Measurements from ENCODE around the gene NECTIN2. TPM values are rescaled to one million over a fixed set of nuclear protein-coding genes. Genes with fewer than 3 reads are reported as not detected.
A peak's percentile ranks its signal among the peaks of the same experiment; 100 is the strongest.
"Not testable (repeated sequence)": the region's sequence is repeated elsewhere in the genome, so short reads cannot be mapped to it uniquely, and the experiment has no call there.

NECTIN2 gene
- total and polyA plus RNA-seq, 2 donors = 11.2 to 19.5 TPM

- Histone ChIP-seq H3K9me3 (ENCODE audit: control insufficient read depth in 2 of 2, insufficient read depth in 1 of 2, low read length in 1 of 2) (no peaks in the 10 kb centered on the region), H3K4me3 (ENCODE audit: low read length in 2 of 2) (no peak overlapping the region), H3K36me3 (ENCODE audit: control insufficient read depth in 2 of 2, insufficient read depth in 2 of 2, low read length in 1 of 2) (no peaks in the 10 kb centered on the region), H3K4me1 (ENCODE audit: control insufficient read depth in 2 of 2, insufficient read depth in 2 of 2, low read length in 2 of 2) (no peaks in the 10 kb centered on the region), H3K27me3 (ENCODE audit: control insufficient read depth in 2 of 2, insufficient read depth in 1 of 2, low read length in 1 of 2) (no peaks in the 10 kb centered on the region), H3K27ac (ENCODE audit: low read depth in 1 of 2, low read length in 1 of 2) (no peak overlapping the region)
- 88% methylated on average over 10 of the region's 10 CpGs for WGBS
- no peak for DNase-seq (ENCODE audit: low read depth in 6 of 9, low spot score in 9 of 9)
Measured at GRCh38 chr19:44822670-44823372, 23.3 kb upstream of the NECTIN2 start.

GRCh38 chr19:44823373-44823698 lies 22.8 kb upstream of the NECTIN2 start:
- no peaks in the 10 kb centered on the region for H3K4me1 ChIP-seq (ENCODE audit: control insufficient read depth in 2 of 2, insufficient read depth in 2 of 2, low read length in 2 of 2)
- no peaks in the 10 kb centered on the region for H3K27me3 ChIP-seq (ENCODE audit: control insufficient read depth in 2 of 2, insufficient read depth in 1 of 2, low read length in 1 of 2)
- H3K4me3 ChIP-seq (ENCODE audit: low read length in 2 of 2) = no peak overlapping the region
- WGBS = 76% methylated on average over 4 of the region's 4 CpGs
- no peaks in the 10 kb centered on the region for H3K9me3 ChIP-seq (ENCODE audit: control insufficient read depth in 2 of 2, insufficient read depth in 1 of 2, low read length in 1 of 2)
- DNase-seq (ENCODE audit: low read depth in 6 of 9, low spot score in 9 of 9) = no peak
- H3K27ac ChIP-seq (ENCODE audit: low read depth in 1 of 2, low read length in 1 of 2) = no peak overlapping the region
- no peaks in the 10 kb centered on the region for H3K36me3 ChIP-seq (ENCODE audit: control insufficient read depth in 2 of 2, insufficient read depth in 2 of 2, low read length in 1 of 2)

- no peaks in the 10 kb centered on the region for H3K27me3 ChIP-seq (ENCODE audit: control insufficient read depth in 2 of 2, insufficient read depth in 1 of 2, low read length in 1 of 2)
- 97% methylated on average over 4 of the region's 4 CpGs for WGBS
- H3K4me3 ChIP-seq (ENCODE audit: low read length in 2 of 2) = no peak overlapping the region
- no peaks in the 10 kb centered on the region for H3K9me3 ChIP-seq (ENCODE audit: control insufficient read depth in 2 of 2, insufficient read depth in 1 of 2, low read length in 1 of 2)
- no peak for DNase-seq (ENCODE audit: low read depth in 6 of 9, low spot score in 9 of 9)
- H3K36me3 ChIP-seq (ENCODE audit: control insufficient read depth in 2 of 2, insufficient read depth in 2 of 2, low read length in 1 of 2) = no peaks in the 10 kb centered on the region
- H3K4me1 ChIP-seq (ENCODE audit: control insufficient read depth in 2 of 2, insufficient read depth in 2 of 2, low read length in 2 of 2) = no peaks in the 10 kb centered on the region
- H3K27ac ChIP-seq (ENCODE audit: low read depth in 1 of 2, low read length in 1 of 2) = no peak overlapping the region
Measured at GRCh38 chr19:44824761-44825160, 21.3 kb upstream of the NECTIN2 start.

- WGBS = 94% methylated on average over 6 of the region's 6 CpGs
- not testable (repeated sequence) for H3K4me1 ChIP-seq (ENCODE audit: control insufficient read depth in 2 of 2, insufficient read depth in 2 of 2, low read length in 2 of 2); H3K4me3 ChIP-seq (ENCODE audit: low read length in 2 of 2)
Measured at GRCh38 chr19:44832875-44833274, 13.2 kb upstream of the NECTIN2 start.

GRCh38 chr19:44834399-44834798 lies 11.7 kb upstream of the NECTIN2 start:
- H3K4me3 ChIP-seq (ENCODE audit: low read length in 2 of 2); H3K36me3 ChIP-seq (ENCODE audit: control insufficient read depth in 2 of 2, insufficient read depth in 2 of 2, low read length in 1 of 2); H3K27ac ChIP-seq (ENCODE audit: low read depth in 1 of 2, low read length in 1 of 2); H3K27me3 ChIP-seq (ENCODE audit: control insufficient read depth in 2 of 2, insufficient read depth in 1 of 2, low read length in 1 of 2); H3K4me1 ChIP-seq (ENCODE audit: control insufficient read depth in 2 of 2, insufficient read depth in 2 of 2, low read length in 2 of 2); H3K9me3 ChIP-seq (ENCODE audit: control insufficient read depth in 2 of 2, insufficient read depth in 1 of 2, low read length in 1 of 2); DNase-seq (ENCODE audit: low read depth in 6 of 9, low spot score in 9 of 9): not testable (repeated sequence)
- 95% methylated on average over 8 of the region's 8 CpGs for WGBS

More at GRCh38 chr19:44832875-44833274, 13.2 kb upstream of the NECTIN2 start:
- H3K36me3 ChIP-seq (ENCODE audit: control insufficient read depth in 2 of 2, insufficient read depth in 2 of 2, low read length in 1 of 2); H3K27ac ChIP-seq (ENCODE audit: low read depth in 1 of 2, low read length in 1 of 2); H3K9me3 ChIP-seq (ENCODE audit: control insufficient read depth in 2 of 2, insufficient read depth in 1 of 2, low read length in 1 of 2); DNase-seq (ENCODE audit: low read depth in 6 of 9, low spot score in 9 of 9); H3K27me3 ChIP-seq (ENCODE audit: control insufficient read depth in 2 of 2, insufficient read depth in 1 of 2, low read length in 1 of 2): not testable (repeated sequence)

GRCh38 chr19:44839276-44839675 lies 6.8 kb upstream of the NECTIN2 start:
- Histone ChIP-seq H3K27me3 (ENCODE audit: control insufficient read depth in 2 of 2, insufficient read depth in 1 of 2, low read length in 1 of 2) (peaks cover 0 to under 1% of the 10 kb centered on the region in 2 donors), H3K27ac (ENCODE audit: low read depth in 1 of 2, low read length in 1 of 2) (no peak overlapping the region), H3K9me3 (ENCODE audit: control insufficient read depth in 2 of 2, insufficient read depth in 1 of 2, low read length in 1 of 2) (no peaks in the 10 kb centered on the region), H3K36me3 (ENCODE audit: control insufficient read depth in 2 of 2, insufficient read depth in 2 of 2, low read length in 1 of 2) (no peaks in the 10 kb centered on the region), H3K4me3 (ENCODE audit: low read length in 2 of 2) (no peak overlapping the region), H3K4me1 (ENCODE audit: control insufficient read depth in 2 of 2, insufficient read depth in 2 of 2, low read length in 2 of 2) (peaks cover 0 to under 1% of the 10 kb centered on the region in 2 donors)
- DNase-seq (ENCODE audit: low read depth in 6 of 9, low spot score in 9 of 9) = no peak
- WGBS = 95% methylated on average over 2 of the region's 2 CpGs

GRCh38 chr19:44840811-44841210 lies 5.3 kb upstream of the NECTIN2 start:
- H3K27ac ChIP-seq (ENCODE audit: low read depth in 1 of 2, low read length in 1 of 2) = no peak overlapping the region

GRCh38 chr19:44841231-44841630 lies 4.9 kb upstream of the NECTIN2 start:
- no peak overlapping the region for H3K27ac ChIP-seq (ENCODE audit: low read depth in 1 of 2, low read length in 1 of 2)
- H3K4me1 ChIP-seq (ENCODE audit: control insufficient read depth in 2 of 2, insufficient read depth in 2 of 2, low read length in 2 of 2) = peaks cover 9 to 19% of the 10 kb centered on the region in 2 donors
- H3K9me3 ChIP-seq (ENCODE audit: control insufficient read depth in 2 of 2, insufficient read depth in 1 of 2, low read length in 1 of 2) = no peaks in the 10 kb centered on the region
- WGBS = 40% methylated on average over 3 of the region's 3 CpGs
- H3K4me3 ChIP-seq (ENCODE audit: low read length in 2 of 2) = no peak overlapping the region
- H3K27me3 ChIP-seq (ENCODE audit: control insufficient read depth in 2 of 2, insufficient read depth in 1 of 2, low read length in 1 of 2) = peaks cover 1 to 19% of the 10 kb centered on the region in 2 donors
- no peaks in the 10 kb centered on the region for H3K36me3 ChIP-seq (ENCODE audit: control insufficient read depth in 2 of 2, insufficient read depth in 2 of 2, low read length in 1 of 2)
- no peak for DNase-seq (ENCODE audit: low read depth in 6 of 9, low spot score in 9 of 9)

More at GRCh38 chr19:44840811-44841210, 5.3 kb upstream of the NECTIN2 start:
- 76% methylated on average over 7 of the region's 7 CpGs for WGBS
- Histone ChIP-seq H3K9me3 (ENCODE audit: control insufficient read depth in 2 of 2, insufficient read depth in 1 of 2, low read length in 1 of 2) (no peaks in the 10 kb centered on the region), H3K4me1 (ENCODE audit: control insufficient read depth in 2 of 2, insufficient read depth in 2 of 2, low read length in 2 of 2) (peaks cover 7 to 15% of the 10 kb centered on the region in 2 donors), H3K4me3 (ENCODE audit: low read length in 2 of 2) (no peak overlapping the region), H3K36me3 (ENCODE audit: control insufficient read depth in 2 of 2, insufficient read depth in 2 of 2, low read length in 1 of 2) (no peaks in the 10 kb centered on the region), H3K27me3 (ENCODE audit: control insufficient read depth in 2 of 2, insufficient read depth in 1 of 2, low read length in 1 of 2) (peaks cover 0 to 15% of the 10 kb centered on the region in 2 donors)
- no peak for DNase-seq (ENCODE audit: low read depth in 6 of 9, low spot score in 9 of 9)

- H3K9me3 ChIP-seq (ENCODE audit: control insufficient read depth in 2 of 2, insufficient read depth in 1 of 2, low read length in 1 of 2) = peaks cover 0 to 10% of the 10 kb centered on the region in 2 donors
- H3K36me3 ChIP-seq (ENCODE audit: control insufficient read depth in 2 of 2, insufficient read depth in 2 of 2, low read length in 1 of 2) = no peaks in the 10 kb centered on the region
- H3K27me3 ChIP-seq (ENCODE audit: control insufficient read depth in 2 of 2, insufficient read depth in 1 of 2, low read length in 1 of 2) = peaks cover 24 to 57% of the 10 kb centered on the region in 2 donors
- peak overlapping the region in 1 of 2 donors; percentile 37 for H3K4me3 ChIP-seq (ENCODE audit: low read length in 2 of 2)
- no peak overlapping the region for H3K27ac ChIP-seq (ENCODE audit: low read depth in 1 of 2, low read length in 1 of 2)
- no peak for DNase-seq (ENCODE audit: low read depth in 6 of 9, low spot score in 9 of 9)
- peaks cover 12 to 42% of the 10 kb centered on the region in 2 donors for H3K4me1 ChIP-seq (ENCODE audit: control insufficient read depth in 2 of 2, insufficient read depth in 2 of 2, low read length in 2 of 2)
- 9% methylated on average over 12 of the region's 12 CpGs for WGBS
Measured at GRCh38 chr19:44845286-44845611, 848 bp upstream of the NECTIN2 start.
